Stimulated activated CD4-positive, alpha-beta T cell treated with anti-CD3 and anti-CD28 coated beads, Interleukin-2, amount 100 ng/mL, for 24 hours (primary cell): ENCODE data around the gene BST2.

ENCODE experiments used
- DNase-seq, 2 donors: peaks; one replicate each; pipeline ENCODE4 v3.0.0-alpha.2; 2020

Gene BST2, protein sequence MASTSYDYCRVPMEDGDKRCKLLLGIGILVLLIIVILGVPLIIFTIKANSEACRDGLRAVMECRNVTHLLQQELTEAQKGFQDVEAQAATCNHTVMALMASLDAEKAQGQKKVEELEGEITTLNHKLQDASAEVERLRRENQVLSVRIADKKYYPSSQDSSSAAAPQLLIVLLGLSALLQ

DNA sequence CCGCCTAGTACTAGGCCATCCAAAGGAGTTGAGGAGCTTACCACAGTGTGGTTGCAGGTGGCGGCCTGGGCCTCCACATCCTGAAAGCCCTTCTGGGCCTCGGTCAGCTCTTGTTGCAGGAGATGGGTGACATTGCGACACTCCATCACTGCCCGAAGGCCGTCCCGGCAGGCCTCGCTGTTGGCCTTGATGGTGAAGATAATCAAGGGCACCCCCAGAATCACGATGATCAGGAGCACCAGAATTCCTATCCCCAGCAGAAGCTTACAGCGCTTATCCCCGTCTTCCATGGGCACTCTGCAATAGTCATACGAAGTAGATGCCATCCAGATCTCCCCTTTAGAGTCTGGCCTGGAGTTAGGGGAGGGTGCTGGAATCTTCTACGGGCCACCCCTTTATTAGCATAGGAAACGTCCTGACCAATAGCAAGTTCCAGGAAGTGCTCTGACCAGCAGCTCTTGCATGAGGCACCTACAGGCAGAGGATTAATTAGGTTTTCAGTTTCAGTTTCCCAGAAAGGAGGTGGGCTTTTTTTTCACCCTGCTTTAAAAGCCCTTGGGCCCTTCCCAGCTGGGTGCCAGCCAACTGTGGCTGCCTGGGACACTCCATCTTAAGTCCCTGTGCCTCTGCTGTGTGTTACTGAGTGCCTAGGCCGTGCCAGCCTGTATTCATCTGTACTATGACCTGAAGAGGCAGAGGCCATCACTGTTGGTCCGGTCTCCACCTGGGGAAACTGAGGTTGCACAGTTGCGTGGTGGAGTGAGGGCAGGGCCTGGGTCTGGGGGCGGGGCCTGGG, at the start of gene BST2:
BST2 (minus strand) TSS at position 381 of the 796 bp plus-strand sequence; CDS start at position 326, 55 bp downstream.
- DNase-seq = peak; percentile 46 to 63

DNA sequence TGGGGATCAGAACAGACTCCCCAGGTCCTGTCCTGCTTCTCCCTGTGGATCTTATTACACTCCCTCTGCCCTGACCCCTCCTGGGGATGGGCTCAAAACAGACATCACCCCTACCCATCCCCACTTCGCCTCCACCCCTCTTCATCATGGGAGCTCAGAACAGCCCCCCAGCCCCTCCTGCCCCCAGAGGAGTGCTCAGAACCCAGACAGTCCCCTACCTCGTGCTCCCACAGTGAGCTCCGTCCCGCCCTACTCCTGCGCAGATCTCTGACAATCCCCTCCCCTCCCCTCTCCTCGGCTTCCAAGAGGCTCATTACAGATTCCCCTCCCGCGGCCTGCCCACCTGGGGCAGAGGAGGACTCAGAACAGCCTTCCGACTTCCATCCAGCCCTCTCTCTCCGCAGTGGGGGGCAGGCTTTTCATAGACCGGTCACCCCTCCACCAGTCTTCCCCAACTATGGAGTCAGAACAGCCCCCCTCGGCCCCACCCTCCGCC, 49.2 kb upstream of the BST2 start:
- DNase-seq = no peak

DNA sequence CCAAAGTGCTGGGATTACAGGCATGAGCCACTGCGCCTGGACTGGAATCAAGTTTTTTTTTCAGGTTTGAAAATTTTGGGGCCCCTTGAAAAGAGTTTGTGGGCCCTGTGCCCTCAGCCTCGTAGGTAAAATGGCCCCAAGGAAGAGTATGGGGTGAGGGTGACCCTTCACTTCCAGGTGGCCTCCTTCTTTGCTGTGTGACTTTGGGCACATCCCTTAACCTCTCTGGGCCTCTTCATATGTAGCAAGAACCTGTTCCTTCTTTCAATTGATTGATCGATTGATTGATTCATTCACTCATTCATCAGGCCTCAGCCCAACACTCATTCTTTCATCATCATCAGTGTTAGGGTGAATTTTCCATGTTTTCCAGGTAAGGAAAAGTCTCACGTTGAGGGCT, 46.4 kb upstream of the BST2 start:
- DNase-seq = no peak

DNA sequence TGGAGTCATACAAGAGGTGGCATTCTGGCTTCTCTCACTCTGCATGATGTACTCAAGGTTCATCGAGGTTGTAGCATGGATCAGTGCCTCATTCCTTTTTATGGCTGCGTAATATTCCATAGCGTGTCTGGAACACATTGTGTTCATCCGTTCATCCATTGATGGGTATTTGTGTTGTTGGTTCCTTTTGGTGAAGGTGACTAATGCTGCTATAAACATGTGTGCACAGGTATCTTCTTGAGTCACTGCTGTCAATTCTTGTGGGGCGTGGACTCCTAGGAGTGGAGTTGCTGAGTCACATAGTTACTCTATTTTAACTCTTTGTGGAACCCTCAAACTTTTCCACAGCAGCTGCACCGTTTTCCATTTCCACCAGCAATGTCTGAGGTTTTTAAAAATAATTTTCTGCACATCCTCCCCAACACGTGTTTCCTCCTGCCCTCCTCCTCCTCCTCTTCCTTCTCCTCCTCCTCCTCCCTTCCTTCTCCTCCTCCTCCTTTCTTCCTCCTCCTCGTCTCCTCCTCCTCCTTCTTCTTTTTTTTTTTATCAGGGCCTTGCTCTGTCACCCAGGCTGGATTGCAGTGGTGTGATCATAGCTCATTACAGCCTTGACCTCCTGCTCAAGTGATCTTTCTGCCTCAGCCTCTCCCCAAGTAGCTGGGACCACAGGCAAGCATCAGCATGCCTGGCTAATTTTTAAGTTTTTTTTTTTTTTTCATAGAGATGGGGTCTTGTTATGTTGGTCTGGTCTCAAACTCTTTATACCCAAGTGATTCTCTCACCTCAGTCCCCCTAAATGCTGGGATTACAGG, 45.0 kb upstream of the BST2 start:
- peak; percentile 56 to 59 for DNase-seq

DNA sequence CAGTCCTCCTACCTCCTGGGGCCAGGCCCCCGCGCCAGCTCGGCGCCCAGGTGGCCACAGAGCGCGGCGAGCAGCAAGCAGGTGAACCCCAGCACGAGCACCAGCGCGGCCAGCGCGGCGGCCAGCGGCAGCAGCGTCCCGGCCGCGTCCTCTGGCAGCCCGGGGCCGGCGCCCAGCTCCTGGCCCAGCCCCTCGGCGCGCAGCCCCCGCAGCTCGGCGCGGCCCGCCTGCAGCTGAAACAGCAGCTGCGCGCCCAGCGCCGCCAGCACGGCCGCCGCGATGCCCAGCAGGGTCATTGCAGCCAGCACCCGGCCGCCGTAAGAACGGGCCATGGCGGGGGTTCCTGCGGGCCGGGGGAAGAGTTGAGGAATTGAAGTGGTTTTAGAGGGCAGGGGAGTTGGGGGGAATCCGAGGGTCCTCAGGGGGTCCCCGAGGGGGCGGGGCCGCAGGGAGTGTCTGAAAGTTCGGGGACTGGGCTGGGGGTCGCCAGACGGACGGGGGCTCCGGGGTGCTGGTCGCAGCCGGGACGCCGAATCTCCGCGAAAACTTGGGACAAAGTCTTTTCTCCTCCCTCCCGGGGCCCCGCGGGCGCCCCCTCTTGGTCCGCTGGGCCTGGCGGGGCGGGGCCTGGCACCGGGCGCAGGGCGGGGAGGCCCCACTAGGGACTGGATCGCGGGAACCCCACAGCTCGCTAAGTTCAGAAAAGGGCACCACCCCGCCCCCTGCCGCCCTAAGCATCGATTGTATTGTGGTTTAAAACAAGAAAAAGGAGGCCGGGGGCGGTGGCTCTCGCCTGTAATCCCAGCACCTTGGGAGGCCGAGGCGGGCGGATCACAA, 42.9 kb upstream of the BST2 start, which contains the start of gene TMEM221:
TMEM221 (minus strand) TSS at position 538 of the 837 bp plus-strand sequence; CDS start at position 332, 206 bp downstream.
- DNase-seq = peak; percentile 64 to 69

DNA sequence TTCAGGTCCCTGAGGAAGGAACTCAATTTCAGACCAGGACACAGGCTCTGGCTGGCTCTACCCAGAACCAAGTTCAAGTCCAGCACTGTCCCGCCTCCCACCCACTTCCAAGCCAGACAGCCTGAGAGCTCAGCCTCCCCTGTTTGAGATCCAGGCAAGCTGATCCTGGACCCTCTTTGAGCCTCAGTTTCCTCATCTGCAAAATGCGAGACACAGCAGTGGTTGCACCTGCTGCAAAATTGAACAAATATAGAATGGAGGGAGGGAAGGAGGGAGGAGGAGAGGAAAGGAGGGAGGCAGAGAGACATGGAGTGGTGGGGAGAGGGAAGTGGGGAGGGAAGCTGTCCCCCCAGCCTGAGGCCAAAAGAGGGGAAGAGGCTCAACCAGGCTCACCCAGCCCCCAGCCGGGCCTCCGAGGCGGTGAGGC, 42.3 kb upstream of the BST2 start:
- DNase-seq = no peak

DNA sequence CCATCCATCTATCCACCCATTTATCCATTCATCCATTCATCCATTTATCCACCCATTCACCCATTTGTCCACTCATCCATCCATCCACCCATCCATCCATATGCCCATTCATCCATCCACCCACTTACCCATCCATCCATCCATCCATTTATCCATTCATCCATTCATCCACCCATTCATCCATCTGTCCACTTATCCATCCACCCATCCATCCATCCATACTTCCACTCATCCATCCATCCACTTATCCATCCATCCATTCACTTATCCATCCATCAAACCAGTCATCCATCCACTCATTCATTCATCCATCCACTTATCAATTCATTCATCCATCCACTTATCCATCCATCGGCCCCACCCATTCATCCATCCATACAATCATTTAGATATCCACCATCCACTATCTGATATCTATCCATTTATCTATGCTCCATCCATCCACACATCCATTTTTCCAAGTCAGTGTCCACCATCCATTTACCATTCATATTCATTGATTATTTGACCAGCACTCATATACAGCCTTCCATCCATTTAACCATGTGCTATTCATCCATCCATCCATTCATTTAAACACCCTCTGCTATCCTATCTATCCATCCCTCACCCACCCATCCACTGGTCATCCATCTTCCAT, 40.2 kb upstream of the BST2 start:
- DNase-seq = no peak

DNA sequence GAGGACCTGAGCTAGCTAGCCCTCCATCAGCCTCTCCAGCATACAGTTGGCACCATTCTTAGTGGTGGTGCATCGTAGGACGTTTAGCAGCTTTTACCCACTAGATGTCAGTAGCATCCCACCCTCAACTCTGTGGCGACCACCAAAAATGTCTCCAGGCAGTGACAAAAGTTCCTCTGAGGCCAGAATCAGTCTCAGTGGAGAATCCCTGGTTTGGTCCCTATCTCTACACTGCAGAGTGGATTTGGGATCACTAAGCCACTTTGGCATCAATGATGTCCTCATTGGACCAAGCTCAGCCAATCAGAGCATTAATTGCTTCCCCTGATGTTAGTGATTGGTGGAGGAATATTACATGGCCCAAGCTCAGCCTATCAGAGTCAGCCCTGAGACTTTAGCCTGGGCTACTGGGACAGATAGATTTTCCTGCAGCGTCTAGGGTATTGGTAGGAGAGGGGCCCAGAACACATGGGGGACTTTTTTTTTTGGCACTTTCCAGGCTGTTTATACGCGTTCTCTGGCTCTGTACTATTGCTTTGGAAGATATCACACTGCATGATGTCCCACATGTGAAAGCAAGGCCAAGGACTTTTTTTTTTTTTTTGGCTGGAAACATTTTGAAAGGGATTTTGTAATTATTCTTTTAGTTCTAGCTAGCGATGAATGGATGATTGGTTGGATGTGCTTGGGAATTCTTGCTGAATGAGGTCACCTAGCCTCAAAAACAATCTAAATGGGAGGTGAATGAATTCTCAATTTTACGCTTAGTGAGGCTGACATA, 36.0 kb upstream of the BST2 start:
- DNase-seq = no peak

DNA sequence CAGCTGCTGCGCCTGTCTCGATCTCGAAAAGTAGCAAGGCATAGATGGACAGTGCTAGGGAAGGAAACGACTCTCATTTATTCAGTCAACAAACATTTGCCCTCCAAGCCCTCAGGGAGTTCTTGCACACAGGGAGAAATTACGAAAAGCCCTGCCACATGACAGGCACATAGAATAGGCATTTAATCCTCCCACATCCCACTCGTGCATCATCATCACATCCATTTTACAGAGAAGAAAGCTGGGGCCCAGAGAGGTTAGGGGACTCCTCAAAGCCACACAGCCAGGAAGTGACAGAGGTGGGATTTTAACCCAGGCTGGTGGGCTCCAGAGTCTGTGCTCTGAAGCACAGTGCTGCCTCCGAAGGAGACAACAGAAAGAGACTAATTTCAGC, 31.4 kb upstream of the BST2 start:
- DNase-seq = no peak

DNA sequence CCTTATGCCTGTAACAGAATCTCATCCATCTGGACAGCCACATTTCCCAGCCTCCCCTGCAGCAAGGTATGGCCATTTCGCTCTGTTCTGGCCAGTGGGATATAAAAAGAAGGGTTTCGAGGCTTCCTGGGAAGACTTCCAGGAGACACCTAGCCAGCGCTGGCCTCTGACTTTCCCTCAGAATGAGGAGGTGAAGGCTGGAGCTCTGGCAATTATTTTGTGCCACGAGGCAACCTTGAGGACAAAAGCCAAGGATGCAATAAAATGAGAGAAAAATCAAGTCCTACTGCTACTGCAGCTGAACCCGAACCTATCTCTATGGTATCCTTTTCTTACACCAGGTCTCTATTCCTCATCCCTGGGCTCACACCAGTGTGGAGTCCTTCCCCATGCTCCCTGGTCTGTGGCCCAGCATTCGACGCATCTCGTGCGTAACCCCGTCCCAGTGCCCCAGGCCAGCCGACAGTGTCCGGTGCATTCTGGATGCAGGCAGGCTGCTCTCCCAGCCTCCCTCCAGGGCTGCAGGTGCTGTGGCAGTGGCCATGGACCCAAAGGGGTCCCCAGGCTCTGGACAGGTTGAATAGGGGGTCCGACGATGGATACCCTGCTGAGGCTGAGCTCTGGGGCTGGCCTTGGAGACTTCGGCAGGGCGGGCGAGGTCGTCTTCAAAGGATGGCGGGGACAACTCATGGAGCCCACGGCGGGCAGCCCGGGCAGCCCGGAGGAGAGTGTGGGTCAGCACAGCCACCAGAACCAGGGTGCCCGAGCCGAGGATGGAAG, 30.9 kb upstream of the BST2 start:
- no peak for DNase-seq

DNA sequence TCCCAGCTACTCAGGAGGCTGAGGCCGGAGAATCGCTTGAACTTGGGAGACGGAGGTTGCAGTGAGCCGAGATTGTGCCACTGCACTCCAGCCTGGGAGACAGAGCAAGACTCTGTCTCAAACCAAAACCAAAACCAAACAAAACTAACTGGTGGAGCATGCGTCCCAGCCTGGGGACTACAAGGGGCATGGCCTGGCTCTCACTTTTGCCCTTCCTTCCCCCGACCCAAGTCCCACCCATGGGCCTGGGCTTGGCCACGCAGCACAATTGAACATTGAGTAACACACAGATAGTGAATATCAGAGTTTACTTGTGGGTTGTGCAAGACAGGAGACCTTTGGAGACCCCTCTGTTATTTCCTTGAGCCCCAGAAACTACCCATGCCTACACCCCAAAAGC, 29.8 kb upstream of the BST2 start:
- DNase-seq = no peak

DNA sequence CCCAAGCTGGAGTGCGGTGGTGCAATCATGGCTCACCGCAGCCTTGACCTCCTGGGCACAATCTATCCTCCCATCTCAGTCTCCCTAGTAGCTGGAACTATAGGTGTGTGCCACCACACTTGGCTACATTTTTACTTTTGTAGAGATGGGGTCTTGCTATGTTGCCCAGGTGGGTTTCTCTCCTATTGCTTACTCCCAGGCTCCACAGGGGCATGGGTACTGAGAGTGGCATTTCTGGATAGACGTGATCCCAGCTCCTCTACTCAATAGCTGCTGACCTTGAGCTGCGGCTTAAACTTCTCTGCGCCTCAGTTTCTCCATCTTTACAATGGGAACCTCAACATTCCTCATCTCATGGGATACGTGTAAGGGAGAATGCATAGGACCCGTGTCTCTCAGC, 26.0 kb upstream of the BST2 start:
- no peak for DNase-seq

DNA sequence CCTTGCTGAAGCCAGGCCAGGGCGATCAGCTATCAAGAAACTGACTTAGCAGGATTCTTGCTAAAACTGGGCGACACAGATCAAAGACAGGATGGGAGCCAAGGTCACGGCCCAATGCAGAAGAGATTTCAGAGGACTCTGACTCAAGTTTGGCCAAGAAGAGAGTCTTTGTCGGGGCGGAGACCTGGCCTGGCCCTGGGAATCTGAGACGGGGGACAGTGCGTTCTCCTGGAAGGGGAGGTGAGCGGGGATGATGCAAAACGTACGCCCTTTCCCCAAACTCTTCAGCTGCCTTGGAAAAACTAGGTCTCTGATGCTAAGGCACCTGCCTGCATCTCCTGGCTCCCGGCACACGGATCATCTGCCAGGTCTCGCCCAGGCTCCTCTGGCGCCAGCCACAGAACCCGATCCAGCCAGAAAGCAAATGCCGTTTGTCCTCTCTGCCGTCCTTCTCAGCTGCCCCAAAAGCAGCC, 24.2 kb upstream of the BST2 start:
- no peak for DNase-seq

DNA sequence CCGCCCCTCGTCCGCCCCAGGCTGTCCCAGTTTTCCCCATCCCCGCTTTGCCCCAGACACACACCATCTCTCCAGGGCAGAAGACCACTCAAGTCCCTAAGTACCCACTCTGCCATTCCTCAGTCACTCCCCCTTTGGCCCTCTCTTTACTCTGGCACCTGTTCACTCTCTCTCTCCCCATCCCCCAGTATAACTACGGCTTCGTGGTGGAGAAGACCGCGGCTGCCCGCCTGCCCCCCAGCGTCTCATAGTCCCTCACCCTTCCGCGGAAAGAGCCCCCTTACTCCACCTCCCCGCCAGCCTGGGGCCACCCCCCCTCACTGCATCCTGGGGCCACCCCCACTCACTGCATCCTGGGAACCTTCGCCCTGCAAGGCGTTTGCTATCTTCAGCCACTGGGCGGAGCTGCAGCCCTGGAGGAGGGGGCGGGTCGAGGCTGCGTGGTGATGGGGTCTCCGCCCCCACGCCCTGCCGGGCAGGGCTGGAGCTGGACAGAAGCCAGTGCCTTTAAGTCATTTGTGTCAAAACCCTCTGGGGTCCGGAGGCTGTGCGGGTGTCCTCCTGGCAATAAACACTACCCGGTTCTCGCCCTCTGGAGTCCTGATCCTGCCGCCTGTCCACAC, 19.4 kb upstream of the BST2 start:
- peak in 1 of 2 donors; percentile 44 for DNase-seq

DNA sequence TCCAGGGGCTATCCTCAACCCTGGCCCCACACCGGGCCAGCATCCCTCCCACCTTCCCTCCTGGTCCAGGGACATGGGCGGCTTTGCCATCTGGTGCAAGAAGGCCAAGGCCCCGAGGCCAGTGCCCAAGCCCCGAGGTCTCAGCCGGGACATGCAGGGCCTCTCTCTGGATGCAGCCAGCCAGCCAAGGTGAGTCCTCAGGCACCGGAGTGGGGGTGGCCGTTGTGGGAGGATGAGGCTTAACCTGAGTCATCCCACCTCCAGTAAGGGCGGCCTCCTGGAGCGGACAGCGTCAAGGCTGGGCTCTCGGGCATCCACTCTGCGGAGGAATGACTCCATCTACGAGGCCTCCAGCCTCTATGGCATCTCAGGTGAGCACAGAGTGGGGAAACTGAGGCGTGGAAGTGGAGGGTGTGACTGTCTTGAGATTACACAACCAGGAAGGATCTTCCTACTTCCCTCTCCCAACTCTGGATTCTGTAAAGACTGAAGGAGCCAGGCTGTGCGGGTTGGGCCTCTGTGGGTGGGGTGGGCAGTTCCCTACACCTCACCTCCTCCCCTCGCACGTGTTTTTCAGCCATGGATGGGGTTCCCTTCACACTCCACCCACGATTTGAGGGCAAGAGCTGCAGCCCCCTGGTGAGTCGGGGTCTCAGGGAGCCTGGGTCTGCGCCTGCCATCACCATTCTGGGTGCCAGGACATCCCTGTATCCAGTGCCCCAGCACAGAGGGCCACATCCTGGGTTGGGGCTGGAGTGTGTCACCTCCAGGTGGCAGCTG, 18.2 kb upstream of the BST2 start:
- DNase-seq = no peak

DNA sequence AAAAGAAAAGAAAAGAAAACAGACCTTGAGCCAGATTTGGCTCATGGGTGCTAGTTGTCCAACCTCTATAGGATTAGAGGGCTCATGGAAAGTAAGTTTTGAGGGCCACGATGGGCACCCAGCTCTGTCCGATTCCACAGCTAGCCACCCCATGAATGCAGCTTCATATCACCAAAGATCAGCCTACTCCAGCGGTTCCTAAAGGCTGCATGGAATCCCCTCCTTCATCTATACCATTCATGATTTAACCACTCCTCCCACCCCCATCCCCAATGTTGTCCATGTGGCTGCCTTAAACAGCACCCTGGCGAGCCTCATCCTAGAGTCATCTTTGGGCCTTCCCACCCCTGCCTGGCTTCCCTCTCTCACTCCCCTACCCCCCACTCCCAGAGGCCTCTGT, 16.5 kb upstream of the BST2 start:
- DNase-seq = no peak

DNA sequence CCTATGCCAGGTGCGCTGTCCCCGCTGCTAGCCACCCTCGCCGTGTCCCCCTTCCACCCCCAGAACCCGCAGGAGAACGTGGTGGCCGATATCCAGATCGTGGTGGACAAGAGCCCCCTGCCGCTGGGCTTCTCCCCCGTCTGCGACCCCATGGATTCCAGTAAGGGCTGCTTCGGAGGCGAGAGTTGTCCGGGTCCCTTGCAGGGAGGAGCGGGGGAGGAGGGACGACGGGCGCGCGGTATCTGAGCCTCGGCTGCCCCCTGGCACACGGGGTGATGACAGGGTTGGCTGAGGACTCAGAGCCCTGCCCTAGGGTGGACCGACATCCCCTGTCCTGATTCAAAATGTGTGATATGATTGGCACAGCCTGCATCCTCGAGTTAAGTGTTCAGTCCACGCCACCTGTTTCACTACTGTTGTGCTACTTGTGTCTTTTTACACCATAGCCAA, 15.1 kb upstream of the BST2 start:
- peak; percentile 35 to 41 for DNase-seq

DNA sequence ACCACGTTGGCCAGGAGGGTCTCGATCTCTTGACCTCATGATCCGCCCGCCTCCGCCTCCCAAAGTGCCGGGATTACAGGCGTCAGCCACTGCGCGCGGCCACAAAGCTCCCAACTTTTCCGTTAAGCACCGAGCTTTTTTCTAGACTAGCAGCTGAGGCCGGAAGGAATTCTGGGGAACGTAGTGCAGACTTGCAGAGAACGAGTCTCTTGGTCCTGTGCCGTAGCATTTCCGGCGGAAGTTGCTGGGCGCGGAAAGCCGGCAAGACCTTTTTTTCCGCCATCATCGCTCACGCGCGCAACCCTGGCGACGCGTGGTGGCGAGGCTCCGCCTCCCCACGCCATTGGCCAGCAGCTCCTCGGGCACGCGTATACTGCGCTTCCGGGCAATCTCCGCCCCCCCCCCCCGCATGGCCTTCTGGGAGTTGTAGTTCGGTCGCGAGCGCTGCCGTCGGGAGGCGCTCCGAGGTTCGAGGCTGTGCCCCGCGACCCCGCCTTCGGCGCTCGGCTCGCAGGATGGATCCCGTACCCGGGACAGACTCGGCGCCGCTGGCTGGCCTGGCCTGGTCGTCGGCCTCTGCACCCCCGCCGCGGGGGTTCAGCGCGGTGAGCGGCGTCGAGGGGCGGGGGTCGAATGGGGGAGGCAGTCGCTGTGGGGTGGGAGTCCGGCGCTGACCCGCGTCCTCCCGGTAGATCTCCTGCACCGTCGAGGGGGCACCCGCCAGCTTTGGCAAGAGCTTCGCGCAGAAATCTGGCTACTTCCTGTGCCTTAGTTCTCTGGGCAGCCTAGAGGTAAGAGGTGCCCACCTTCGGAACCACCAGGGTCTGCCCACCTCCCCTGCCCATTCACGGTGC, 14.4 kb upstream of the BST2 start, which contains the start of gene MVB12A:
MVB12A (plus strand) TSS at position 427 of the 854 bp plus-strand sequence; CDS start at position 516, 89 bp downstream.
- peak; percentile 95 to 96 for DNase-seq
